Epithelial cell of prostate (primary cell): ENCODE measurements around the gene BRSK2.
"Not testable (repeated sequence)": the region's sequence is repeated elsewhere in the genome, so short reads cannot be mapped to it uniquely, and the experiment has no call there.

ENCODE experiments used
- DNase-seq: peaks from one replicate; pipeline ENCODE4 v3.0.0-alpha.2; 2011; ENCODE audit warnings: low read depth, low spot score
- H3K27ac ChIP-seq: fragments of 450-650 bp; 2 replicates; pipeline ENCODE4 v1.5.1; 2017; ENCODE audit warnings: mild to moderate bottlenecking

Gene BRSK2

DNA sequence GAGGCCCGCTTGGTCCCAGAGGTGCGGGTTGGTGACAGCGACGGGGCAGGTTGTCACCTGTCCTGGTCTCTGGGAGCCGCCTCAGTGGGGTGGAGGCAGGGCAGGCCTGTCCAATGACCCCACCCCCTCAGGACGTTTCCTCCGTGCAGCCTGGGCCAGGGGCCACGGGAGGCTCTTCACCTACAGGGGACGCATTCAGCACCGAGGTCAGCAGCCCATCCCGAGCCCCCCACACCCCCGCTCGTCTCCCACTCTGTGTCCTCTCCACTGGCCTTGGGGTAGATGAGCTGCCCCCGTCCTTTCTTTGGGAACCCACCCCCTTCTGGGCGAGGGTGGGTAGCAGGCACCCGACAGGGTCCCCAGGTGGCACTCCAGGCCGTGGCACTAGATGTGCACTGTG is 35.7 kb downstream of the BRSK2 start:
- H3K27ac ChIP-seq: no peak overlapping the region
- no peak for DNase-seq

DNA sequence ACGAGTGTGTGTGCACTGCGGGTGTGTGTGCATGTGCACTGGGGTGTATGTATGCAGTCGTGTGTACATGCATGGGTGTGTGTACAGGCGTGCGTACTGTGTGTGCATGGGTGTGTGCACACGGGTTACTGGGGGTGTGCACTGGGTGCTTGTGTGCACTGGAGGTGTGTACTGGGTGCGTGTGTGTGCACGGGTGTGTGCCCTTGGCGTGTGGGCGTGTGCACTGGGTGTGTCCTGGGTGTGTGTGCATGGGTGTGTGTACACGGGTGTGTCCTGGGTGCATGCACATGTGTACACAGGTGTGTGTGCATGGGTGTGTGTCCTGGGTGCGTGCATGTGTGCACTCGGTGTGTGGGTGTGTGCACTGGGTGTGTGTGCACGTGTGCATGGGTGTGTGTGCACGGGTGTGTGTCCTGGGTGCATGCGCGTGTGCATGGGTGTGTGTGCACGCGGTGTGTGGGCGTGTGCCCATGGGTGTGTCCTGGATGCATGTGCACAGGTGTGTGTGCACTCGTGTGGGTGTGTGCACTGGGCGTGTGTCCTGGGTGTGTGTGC is 39.1 kb downstream of the BRSK2 start:
- H3K27ac ChIP-seq: no peak overlapping the region

DNA sequence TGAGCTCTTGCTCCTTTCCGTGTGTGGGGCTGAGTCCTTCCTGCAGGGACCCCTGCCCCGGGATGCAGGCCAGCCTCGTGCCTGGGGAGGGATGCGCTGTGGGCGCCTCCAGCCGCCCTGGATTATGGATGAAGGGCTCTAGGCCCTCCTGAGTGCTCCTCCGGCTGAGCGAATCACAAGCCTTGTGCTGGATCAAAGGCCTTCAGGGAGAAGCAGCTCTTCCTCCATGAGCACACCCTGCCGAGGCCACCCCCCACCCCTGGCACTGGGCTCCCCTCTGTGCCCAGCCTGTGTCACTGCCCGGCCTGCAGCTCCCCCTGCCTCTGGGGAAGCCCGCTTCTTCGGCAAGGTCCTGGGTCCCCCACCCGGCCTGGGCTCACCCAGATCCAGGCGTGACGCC is 43.8 kb downstream of the BRSK2 start:
- DNase-seq: no peak

More for the DNA sequence above, 39.1 kb downstream of the BRSK2 start:
- DNase-seq: no peak

DNA sequence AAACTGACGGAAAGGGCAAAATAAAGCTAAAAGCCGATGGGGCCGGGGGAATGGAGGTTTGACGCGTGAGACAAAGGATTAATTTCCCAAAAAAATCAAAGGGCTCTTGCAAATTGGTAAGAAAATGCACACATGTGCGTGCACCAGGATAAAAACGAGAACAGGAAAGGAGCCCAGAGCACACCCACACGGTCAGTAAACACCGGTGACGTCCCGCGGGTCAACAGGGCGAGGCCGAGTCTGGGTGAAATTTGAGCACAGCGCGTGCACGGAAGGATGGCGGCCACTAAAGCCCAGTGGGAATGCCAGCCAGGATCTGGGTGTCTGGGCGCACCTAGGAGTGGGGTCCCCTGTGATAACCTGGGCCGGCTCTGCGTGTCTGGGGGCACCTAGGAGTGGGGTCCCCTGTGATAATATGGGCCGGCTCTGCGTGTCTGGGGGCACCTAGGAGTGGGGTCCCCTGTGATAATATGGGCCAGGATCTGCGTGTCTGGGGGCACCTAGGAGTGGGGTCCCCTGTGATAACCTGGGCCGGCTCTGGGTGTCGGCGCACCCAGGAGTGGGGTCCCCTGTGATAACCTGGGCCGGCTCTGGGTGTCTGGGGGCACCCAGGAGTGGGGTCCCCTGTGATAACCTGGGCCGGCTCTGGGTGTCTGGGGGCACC is 44.4 kb downstream of the BRSK2 start:
- DNase-seq: no peak
- H3K27ac ChIP-seq: no peak overlapping the region

More for the DNA sequence above, 43.8 kb downstream of the BRSK2 start:
- no peak overlapping the region for H3K27ac ChIP-seq

DNA sequence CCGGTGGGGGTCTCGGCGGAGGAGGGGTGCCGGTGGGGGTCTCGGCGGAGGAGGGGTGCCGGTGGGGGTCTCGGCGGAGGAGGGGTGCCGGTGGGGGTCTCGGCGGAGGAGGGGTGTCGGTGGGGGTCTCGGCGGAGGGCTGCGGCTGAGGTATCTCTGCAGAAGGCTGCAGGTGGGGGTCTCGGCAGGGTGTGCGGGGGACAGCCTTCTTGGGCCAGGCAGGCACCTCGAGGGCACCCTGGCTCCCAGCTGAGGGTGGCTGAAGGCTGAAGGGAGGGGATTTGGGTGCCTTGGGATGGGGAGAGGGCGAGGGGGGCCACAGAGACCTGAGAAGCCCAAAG is 45.7 kb downstream of the BRSK2 start:
- H3K27ac ChIP-seq, DNase-seq: not testable (repeated sequence)

DNA sequence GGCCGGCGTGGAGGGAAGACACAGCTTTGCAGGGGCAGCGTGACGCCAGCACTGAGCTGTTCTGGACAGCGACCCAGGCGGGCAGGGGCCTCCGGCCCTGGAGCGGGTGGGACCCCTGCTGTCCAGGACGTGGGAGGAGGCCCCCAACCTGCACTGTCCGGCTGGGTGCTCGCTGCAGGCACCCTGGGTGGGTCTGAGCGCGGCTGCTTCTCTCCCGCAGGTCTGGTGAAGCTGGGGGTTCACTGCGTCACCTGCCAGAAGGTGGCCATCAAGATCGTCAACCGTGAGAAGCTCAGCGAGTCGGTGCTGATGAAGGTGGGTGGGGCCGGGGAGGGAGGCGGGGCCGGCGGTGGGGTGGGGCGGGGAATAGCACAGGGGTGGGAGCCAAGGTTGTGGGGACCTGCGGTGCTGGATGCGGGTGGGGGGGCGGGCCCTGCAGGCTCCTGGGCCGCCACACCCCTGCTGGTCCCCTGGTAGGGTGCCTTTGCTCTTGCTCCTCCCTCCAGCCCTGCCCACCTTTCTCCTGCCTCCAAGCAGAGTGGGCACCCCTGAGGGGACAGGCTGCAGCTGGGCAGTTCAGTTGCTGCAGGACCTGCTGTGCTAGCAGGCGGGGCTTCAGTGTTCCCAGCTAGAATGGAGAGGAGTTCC is 46.2 kb downstream of the BRSK2 start:
- DNase-seq: no peak
- no peak overlapping the region for H3K27ac ChIP-seq

DNA sequence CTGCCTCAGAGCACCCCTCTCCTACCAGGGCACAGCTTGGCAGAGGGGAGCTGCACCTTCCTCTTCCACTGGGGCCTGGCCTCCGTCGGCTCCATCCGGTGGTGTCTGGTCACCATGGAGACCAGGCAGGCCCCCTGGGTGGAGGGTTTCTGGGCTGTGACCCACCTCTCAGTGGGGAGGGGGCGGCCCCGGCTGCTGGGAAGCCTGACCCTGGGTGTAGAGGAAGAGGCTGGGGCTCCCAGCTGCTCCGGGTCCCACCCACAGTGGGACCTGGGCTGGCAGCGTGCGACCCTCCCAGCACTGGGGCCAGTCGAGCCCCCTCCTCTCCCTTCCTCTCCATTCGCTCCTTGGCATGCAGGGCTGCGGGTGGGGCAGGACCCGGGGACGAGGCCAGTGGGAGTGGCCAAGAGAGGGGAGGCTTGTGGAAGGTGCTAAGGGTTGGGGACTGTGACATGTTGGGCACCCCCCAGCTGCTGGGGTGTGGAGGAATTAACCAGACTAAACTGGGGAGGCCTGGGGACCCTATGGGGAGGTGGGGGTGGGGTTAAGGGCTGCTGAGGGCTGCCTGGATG is 46.8 kb downstream of the BRSK2 start:
- DNase-seq: no peak
- H3K27ac ChIP-seq: no peak overlapping the region

DNA sequence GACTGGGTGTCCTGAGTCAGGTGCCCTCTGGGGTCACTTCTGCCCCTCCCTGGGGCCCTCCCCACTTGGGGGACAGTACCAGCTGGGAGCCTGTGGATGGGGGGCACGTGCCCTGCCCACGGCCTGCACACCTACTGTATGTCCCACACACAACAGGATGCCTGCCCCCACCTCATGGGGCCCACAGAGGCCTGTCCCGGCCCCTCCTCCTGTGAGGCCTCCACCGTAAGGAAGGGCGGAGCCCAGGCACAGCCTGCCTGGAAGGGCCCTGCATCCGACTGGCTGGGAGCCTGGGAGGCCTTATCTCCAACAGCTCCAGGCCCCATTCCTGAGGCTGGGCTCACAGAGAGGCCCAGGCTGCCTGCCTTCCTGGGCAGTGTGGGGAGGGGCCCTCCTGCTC is 47.8 kb downstream of the BRSK2 start:
- DNase-seq: no peak
- no peak overlapping the region for H3K27ac ChIP-seq

DNA sequence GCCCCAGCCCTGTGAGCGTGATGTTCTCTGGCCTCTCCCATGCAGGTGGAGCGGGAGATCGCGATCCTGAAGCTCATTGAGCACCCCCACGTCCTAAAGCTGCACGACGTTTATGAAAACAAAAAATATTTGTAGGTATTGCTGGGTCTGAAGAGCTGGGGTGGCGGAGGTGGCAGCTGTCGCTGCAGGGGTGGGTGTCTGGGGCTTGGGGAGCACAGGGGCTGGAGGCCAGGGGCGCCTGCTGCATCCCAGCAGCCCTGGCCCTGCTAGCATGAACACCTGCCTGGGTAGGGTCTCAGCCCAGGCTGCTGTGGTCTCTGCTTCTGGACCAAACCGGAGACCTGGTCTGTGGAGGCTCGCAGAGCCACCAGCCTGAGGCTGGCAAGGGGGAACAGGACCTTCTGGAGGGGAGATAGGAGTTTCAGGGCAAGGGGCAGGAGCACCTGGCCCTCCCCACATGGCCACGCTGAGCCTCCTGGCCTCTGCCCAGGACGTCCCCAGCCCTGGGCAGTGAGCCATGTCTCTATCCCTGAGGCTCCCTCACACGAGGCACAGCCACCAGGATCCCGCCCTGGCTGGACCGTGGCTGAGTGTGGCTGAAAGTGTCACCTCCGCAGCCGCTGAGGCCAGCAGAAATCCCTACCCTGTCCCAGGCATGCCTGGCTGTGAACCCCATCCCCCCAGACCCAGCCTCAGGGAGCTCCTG is 48.7 kb downstream of the BRSK2 start:
- DNase-seq: no peak

DNA sequence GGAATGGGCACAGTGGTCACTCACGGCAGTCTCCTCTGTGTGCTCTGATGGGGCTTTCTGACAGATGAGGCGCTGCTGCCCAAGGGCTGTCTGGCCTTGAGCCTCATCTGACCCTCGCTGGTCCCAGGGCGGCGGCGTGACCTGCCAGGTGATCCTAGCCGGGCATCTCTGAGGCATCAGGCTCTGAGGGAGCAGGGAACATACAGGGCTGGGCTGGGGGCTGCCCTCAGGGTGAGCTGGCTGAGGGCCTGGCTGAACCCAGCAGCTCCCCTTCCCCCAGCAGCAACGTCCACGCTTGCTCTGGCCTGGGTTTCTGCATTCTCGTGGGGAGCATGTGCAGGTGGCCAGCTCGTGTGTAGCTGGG is 49.2 kb downstream of the BRSK2 start:
- H3K27ac ChIP-seq: no peak overlapping the region
- DNase-seq: no peak

More for the DNA sequence above, 48.7 kb downstream of the BRSK2 start:
- H3K27ac ChIP-seq: no peak overlapping the region

DNA sequence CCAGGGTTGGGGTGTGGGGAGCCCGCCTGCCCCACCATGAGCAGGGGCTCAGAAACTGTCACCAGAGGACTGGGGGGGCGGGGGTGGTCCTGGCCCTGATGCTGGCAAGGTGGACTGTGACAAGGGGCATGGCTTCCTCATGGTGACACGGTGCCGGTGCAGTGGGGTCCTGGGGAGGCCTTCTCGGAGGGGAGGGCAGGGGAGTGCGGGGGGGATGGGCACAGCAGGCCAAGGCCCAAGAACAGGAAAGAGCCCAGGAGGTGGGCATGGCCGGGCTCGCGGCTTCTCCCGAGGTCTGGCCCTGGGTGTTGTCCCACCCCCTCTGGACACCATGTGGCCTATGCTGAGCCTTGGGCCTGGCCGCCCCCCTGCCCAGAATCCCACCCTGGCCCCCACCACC is 49.6 kb downstream of the BRSK2 start:
- DNase-seq: no peak
- H3K27ac ChIP-seq: no peak overlapping the region

DNA sequence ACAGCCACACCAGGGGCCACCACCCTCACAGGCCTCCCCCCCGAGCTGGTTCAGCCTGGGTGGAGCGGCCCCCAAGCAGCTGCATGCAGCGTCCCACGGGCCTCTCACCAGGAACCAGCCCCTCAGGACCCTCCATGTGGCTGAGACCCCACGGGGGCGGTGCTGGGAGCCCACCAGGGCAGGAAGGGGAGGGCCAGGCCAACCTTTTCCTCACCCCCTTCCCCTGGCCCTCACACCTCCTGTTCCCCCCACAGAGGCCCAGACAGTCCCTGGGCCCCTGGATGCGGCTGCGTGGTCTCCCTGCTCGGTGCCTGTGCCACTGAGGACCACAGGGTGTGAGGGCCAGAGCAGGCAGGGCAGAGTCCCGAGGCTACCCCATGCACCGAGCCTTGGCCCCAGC is 50.3 kb downstream of the BRSK2 start:
- DNase-seq: no peak
- no peak overlapping the region for H3K27ac ChIP-seq

DNA sequence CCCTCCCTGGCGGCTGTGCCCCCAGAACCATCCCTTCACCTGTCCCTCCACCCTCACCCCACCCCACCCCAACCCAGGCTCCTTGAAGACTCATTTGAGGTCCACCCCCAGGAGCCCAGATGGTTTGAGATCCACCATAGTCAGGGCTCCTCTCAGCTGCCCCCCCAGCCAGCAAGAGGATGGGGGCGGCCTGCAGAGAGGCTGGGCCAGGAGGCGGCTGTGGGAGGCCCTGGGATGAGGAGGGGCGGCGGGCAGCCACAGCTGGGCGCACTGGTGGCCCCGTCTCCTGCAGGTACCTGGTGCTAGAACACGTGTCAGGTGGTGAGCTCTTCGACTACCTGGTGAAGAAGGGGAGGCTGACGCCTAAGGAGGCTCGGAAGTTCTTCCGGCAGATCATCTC is 50.8 kb downstream of the BRSK2 start:
- no peak overlapping the region for H3K27ac ChIP-seq
- DNase-seq: no peak

DNA sequence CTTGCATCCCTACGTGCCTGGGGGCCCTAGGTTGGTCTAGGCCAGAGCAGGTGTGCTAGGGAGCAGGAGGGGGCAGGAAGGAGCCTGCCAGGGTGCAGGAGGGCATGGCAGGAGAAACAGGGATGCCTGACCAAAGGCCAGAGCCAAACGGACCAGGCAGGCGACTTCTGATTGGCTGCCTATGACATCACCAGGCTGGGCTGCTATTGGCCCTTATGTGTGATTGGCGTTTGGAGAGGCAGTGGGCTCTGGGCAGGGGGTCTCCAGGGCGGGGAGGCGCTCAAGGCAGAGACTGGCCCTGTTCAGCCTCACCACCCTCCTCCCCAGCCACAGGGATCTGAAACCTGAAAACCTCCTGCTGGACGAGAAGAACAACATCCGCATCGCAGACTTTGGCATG is 52.4 kb downstream of the BRSK2 start:
- DNase-seq: no peak
- H3K27ac ChIP-seq: no peak overlapping the region

DNA sequence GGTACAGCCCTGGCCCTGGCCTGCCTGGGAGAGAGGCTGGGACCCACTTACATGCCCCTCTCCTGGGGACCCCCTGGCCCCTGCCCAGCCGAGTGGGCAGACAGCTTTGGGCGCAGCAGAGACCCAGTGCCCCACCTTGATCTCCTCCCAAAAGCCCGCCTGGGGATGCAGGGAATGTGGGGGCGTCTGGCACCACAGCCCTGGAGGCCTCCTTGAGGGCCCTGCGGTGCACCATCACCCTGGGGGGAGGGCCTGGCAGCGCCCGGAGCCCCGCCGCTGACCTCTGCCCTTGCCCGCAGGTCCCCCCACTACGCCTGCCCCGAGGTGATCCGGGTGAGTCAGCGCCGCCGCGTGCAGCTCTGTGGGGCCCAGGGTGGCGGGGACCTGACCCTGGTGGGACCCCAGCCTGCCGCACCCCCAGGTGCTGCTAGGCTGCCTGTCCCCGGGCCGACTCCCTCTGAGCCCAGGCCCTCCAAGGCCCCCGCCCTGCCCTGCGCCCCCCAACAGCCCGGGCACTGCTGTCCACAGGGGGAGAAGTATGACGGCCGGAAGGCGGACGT is 53.2 kb downstream of the BRSK2 start:
- DNase-seq: no peak

DNA sequence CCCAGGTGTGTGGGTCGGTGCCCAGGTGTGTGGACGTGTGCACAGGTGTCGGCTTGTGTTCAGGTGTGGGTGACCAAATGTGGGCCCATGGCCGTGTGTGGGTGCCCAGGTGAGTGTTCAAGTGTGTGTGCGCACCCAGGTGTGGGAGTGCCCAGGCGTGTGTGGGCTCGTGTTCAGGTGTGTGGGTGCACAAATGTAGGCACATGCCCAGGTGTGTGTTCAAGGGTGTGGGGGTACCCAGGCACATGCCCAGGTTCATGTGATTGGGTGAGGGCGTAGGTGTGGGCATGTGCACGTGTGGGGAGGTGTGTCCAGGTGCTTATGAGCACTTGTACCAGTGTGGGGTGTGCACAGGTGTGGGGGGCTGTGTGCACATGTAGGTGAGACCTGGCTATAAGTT is 54.0 kb downstream of the BRSK2 start:
- DNase-seq: no peak
- no peak overlapping the region for H3K27ac ChIP-seq

More for the DNA sequence above, 53.2 kb downstream of the BRSK2 start:
- H3K27ac ChIP-seq: no peak overlapping the region

DNA sequence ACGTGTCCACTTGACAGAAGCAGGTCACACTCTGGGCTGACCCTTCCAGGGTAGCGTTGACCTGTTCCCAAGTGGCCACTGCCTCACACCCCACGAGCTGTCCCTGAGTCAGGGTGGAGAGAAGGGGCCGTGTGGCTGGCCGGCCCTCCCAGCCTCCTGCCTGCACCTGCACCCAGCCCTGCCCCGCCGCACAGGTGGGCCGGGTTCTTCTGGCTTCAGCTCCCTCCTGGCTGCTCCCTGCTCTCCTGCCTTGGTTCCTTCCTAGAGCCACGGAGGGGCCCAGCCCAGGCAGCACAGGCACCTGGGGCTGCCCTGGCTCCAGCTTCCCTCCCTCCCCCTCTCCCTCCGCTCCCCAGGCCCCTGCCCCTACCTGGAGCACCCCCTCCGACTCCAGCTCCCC is 54.6 kb downstream of the BRSK2 start:
- no peak for DNase-seq
- no peak overlapping the region for H3K27ac ChIP-seq

DNA sequence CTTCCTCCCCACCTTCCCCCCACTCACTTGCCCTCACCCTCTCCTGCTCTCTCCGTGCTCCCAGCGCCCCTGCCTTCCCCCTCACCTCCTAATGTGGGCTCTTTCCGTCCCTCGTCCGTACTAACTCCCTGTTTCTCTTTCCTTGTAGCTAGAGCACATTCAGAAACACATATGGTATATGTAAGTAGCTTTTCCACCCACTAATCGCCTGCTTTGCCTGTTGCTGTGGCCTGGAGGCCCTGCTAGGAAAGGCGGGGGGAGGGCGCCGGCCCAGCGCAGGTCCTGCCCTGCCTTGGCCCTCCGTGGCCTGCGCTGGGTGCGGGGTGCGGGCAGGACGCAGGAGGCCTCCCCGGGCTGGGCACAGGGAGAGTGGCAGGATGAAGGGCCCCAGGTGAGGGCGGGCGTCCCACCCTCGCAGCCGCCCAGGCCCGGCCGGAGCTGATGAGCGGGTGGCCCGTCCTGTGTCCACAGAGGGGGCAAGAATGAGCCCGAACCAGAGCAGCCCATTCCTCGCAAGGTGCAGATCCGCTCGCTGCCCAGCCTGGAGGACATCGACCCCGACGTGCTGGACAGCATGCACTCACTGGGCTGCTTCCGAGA is 55.2 kb downstream of the BRSK2 start:
- no peak overlapping the region for H3K27ac ChIP-seq
- DNase-seq: no peak

DNA sequence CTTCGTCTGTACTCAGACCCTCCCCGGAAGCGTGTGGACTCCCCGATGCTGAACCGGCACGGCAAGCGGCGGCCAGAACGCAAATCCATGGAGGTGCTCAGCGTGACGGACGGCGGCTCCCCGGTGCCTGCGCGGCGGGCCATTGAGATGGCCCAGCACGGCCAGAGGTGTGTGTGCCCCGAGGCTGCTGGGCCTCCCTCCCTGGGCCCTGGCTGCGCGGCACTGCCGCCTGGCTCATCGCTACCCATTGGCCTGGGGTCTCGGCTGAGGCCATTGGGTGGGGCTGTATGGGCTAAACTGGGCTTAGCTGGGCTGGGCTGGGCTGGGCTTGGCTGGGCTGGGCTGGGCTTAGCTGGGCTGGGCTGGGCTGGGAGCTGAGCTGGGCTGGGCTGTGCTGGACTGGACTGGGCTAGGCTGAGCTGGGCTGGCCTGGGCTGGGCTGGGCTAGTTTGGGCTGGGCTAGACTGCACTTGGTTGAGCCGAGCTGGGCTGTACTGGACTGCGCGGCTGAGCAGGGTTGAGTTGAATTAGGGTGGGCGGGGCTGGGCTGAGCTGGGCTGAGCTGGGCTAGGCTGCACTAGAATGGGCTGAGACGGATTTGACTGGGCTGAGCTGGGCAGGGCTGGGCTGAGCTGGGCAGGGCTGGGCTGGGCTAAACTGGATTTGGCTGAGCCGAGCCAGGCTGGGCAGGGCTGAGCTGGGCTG is 56.2 kb downstream of the BRSK2 start:
- no peak for DNase-seq
- no peak overlapping the region for H3K27ac ChIP-seq

DNA sequence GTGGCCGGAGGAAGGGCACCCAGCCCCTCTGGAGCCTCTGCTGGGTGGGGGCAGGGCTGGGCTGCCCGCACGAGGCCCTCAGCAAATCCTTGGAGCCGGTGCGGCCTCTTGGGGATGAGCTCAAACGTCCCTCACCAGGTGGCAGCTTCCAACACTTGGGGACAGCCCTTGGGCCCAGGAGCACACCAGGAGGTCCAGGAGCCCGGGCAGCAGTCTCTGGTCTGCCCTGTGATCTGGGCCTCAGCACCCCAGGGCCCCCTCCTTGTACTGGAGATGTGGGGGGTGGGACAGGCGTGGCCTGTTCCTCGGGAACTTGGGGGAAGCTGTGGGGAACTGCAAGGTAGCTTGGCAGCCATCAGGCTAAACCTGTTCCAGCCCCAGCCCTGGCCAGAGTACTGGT is 56.9 kb downstream of the BRSK2 start:
- H3K27ac ChIP-seq: no peak overlapping the region
- DNase-seq: no peak
